Trophoblast cell (in vitro differentiated cells and primary cell): ENCODE results near the gene EGFL8.

Source experiments
- DNase-seq, 2 donors: peaks; one replicate each; pipeline ENCODE4 v3.0.0-alpha.2; 2016
- H2AFZ ChIP-seq: 2 replicates; pipeline ENCODE4 v1.6.1; 2013; ENCODE audit warnings: low read length, moderate library complexity, mild to moderate bottlenecking; ENCODE audit not compliant: insufficient read depth, poor library complexity
- H2AK5ac ChIP-seq: 2 replicates; pipeline ENCODE4 v1.6.1; 2013; ENCODE audit warnings: mild to moderate bottlenecking, low read length
- H2BK120ac ChIP-seq: 2 replicates; pipeline ENCODE4 v1.6.1; 2013; ENCODE audit warnings: low read length, mild to moderate bottlenecking, moderate library complexity; ENCODE audit not compliant: insufficient read depth, poor library complexity
- H2BK12ac ChIP-seq: 2 replicates; pipeline ENCODE4 v1.6.1; 2013; ENCODE audit warnings: mild to moderate bottlenecking, low read length, moderate library complexity
- H2BK5ac ChIP-seq: 2 replicates; pipeline ENCODE4 v1.6.1; 2013; ENCODE audit warnings: low read length, low read depth, moderate library complexity, mild to moderate bottlenecking; ENCODE audit not compliant: poor library complexity
- H3K14ac ChIP-seq: 2 replicates; pipeline ENCODE4 v1.6.1; 2013; ENCODE audit warnings: mild to moderate bottlenecking, low read length
- H3K18ac ChIP-seq: 2 replicates; pipeline ENCODE4 v1.6.1; 2013; ENCODE audit warnings: mild to moderate bottlenecking, low read length
- H3K23ac ChIP-seq: 2 replicates; pipeline ENCODE4 v1.6.1; 2013; ENCODE audit warnings: low read length
- H3K27ac ChIP-seq: 2 replicates; pipeline ENCODE4 v1.5.1; 2013; ENCODE audit warnings: low read depth, mild to moderate bottlenecking, inconsistent platforms, low read length, moderate library complexity
- H3K27me3 ChIP-seq: 2 replicates; pipeline ENCODE4 v1.6.1; 2013; ENCODE audit warnings: inconsistent platforms, mild to moderate bottlenecking, low read length, moderate library complexity; ENCODE audit not compliant: insufficient read depth
- H3K36me3 ChIP-seq, 2 experiments: 1 replicate in 1 of 2; 2 replicates in 1 of 2; pipeline ENCODE4 v1.6.1; 2013; ENCODE audit warnings: low read length in 2 of 2, mild to moderate bottlenecking in 2 of 2, moderate library complexity in 1 of 2; ENCODE audit not compliant: insufficient read depth in 2 of 2, control insufficient read depth in 1 of 2
- H3K4ac ChIP-seq: 2 replicates; pipeline ENCODE4 v1.6.1; 2013; ENCODE audit warnings: low read depth, mild to moderate bottlenecking, low read length, moderate library complexity
- H3K4me1 ChIP-seq, 2 experiments: 1 replicate in 1 of 2; 2 replicates in 1 of 2; pipeline ENCODE4 v1.6.1; 2013; ENCODE audit warnings: low read length in 2 of 2, mild to moderate bottlenecking in 2 of 2, moderate library complexity in 1 of 2; ENCODE audit not compliant: insufficient read depth in 2 of 2, control insufficient read depth in 1 of 2
- H3K4me2 ChIP-seq: 2 replicates; pipeline ENCODE4 v1.6.1; 2013; ENCODE audit warnings: inconsistent platforms, mild to moderate bottlenecking, low read length, moderate library complexity
- H3K4me3 ChIP-seq: 2 replicates; pipeline ENCODE4 v1.5.1; 2013; ENCODE audit warnings: mild to moderate bottlenecking, low read depth, low read length, inconsistent platforms
- H3K79me1 ChIP-seq: one replicate; pipeline ENCODE4 v1.6.1; 2013; ENCODE audit warnings: low read length
- H3K79me2 ChIP-seq: 2 replicates; pipeline ENCODE4 v1.6.1; 2013; ENCODE audit warnings: low read length, mild to moderate bottlenecking; ENCODE audit not compliant: control insufficient read depth, insufficient read depth, poor library complexity
- H3K9ac ChIP-seq: 2 replicates; pipeline ENCODE4 v1.6.1; 2013; ENCODE audit warnings: mild to moderate bottlenecking, low read length
- H3K9me3 ChIP-seq: 2 replicates; pipeline ENCODE4 v1.6.1; 2013; ENCODE audit warnings: low read depth, mild to moderate bottlenecking, control low read depth, inconsistent platforms, low read length; ENCODE audit not compliant: insufficient read depth
- H4K12ac ChIP-seq: 2 replicates; pipeline ENCODE4 v1.6.1; 2013; ENCODE audit warnings: low read depth, mild to moderate bottlenecking, low read length, moderate library complexity
- H4K8ac ChIP-seq: 2 replicates; pipeline ENCODE4 v1.6.1; 2013; ENCODE audit warnings: low read depth, mild to moderate bottlenecking, low read length, moderate library complexity
- H4K91ac ChIP-seq: one replicate; pipeline ENCODE4 v1.6.1; 2013; ENCODE audit warnings: low read depth, mild to moderate bottlenecking, low read length, moderate library complexity
- WGBS: extraction: QIAGEN DNeasy Blood & Tissue Kit; methylation state at CpG from one replicate; pipeline ENCODE4 v1.1.7; 2013; ENCODE audit warnings: missing lambda C conversion rate; ENCODE audit not compliant: insufficient read length, insufficient coverage; ENCODE audit errors: extremely low coverage; 5-methylcytosine and 5-hydroxymethylcytosine counted together

EGFL8 gene

DNA sequence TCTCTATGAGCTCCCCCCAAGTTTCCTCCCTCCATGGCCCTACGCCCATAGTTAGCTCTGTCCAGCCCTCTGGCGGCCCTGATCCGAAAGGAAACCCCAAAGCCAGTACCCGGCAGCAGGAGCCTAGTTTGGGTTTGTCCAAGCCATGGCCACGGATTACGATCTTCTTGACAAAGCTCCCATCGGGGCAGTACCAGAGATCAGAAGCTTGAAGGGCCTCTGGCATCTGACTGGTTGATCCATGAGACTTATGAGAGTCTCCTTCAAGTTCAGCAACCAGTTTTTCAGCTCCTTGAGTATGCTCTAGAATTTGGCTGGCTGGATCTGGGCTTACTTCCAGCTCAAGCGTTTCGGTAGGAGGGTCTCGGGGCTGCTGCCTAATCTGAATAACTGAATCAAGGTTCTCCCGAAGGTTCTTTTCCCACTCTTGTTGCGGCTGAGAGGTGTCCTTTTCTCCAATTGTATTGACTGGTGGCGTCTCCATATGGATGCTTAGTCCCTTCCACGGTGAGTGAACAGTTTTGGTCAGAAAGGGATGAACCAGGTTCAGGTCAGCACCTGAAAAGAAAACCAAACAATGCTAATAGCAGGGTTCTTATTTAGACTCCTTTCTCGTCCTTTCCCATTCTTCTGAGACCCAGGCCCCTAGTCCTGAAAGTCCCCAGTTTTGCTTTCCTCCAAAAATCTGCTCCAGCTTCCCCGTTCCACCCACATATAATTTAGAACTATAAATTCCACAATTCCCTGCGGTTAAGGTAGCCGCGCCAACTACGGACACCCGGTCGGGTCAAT, 34.9 kb upstream of the EGFL8 start:
- no peaks in the 10 kb centered on the region for H3K9me3 ChIP-seq
- peak overlapping the region; percentile 62 for H3K27ac ChIP-seq
- H4K91ac ChIP-seq, result peak overlapping the region; percentile 66
- H2AK5ac ChIP-seq, result peak overlapping the region; percentile 96
- peak overlapping the region; percentile 87 for H3K4ac ChIP-seq
- peak overlapping the region; percentile 78 for H3K14ac ChIP-seq
- WGBS, result no CpG with 5 or more reads among the region's 22 CpGs
- H3K18ac ChIP-seq, result peak overlapping the region; percentile 95
- H2AFZ ChIP-seq, result peak overlapping the region; percentile 66
- H3K4me1 ChIP-seq, result peaks cover 18% of the 10 kb centered on the region in 2 experiments
- DNase-seq, result peak in 1 of 2 donors; percentile 5
- no peak overlapping the region for H3K23ac ChIP-seq
- peak overlapping the region; percentile 92 for H3K9ac ChIP-seq
- peaks cover 13% of the 10 kb centered on the region for H3K79me1 ChIP-seq
- peak overlapping the region; percentile 23 for H2BK120ac ChIP-seq
- peak overlapping the region; percentile 80 for H4K12ac ChIP-seq
- H3K27me3 ChIP-seq, result no peaks in the 10 kb centered on the region
- peak overlapping the region; percentile 88 for H3K4me2 ChIP-seq
- peak overlapping the region; percentile 95 for H4K8ac ChIP-seq
- H2BK12ac ChIP-seq, result no peak overlapping the region
- H3K36me3 ChIP-seq, result peaks cover 2 to 9% of the 10 kb centered on the region in 2 experiments
- H3K4me3 ChIP-seq, result peak overlapping the region; percentile 83
- peaks cover 10% of the 10 kb centered on the region for H3K79me2 ChIP-seq
- H2BK5ac ChIP-seq, result peak overlapping the region; percentile 72

DNA sequence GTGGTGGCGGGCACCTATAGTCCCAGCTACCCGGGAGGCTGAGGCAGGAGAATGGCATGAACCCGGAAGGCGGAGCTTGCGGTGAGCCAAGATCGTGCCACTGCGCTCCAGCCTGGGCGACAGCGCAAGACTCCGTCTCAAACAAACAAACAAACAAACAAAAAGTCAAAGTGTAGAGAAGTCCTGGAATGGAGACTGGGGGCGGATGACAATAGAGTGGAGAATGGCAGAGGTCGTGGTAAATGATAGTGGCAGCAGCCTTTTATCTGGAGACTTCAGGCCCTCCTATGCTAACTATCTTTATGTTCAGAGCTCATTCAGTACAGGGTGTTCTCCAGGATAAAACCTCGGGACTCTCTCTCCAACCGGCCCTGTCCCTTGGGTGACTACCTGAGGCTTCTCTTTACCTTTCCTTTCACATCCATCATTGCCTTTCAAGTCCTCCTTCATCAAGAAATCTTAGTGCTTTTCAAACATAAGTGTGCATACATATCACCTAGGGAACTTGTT, 32.9 kb upstream of the EGFL8 start:
- Histone ChIP-seq H2BK12ac (no peak overlapping the region), H3K79me1 (peaks cover 13% of the 10 kb centered on the region), H2BK5ac (no peak overlapping the region), H3K23ac (no peak overlapping the region), H3K27ac (no peak overlapping the region), H3K27me3 (no peaks in the 10 kb centered on the region), H2BK120ac (no peak overlapping the region), H2AFZ (no peak overlapping the region), H3K4me3 (no peak overlapping the region), H3K18ac (no peak overlapping the region), H3K4me1 (peaks cover 18% of the 10 kb centered on the region in 2 experiments), H3K36me3 (peaks cover 0 to 2% of the 10 kb centered on the region in 2 experiments), H3K14ac (no peak overlapping the region), H3K9me3 (no peaks in the 10 kb centered on the region), H4K91ac (no peak overlapping the region), H3K4me2 (no peak overlapping the region), H3K4ac (no peak overlapping the region), H3K79me2 (peaks cover 10% of the 10 kb centered on the region), H4K8ac (no peak overlapping the region), H4K12ac (no peak overlapping the region), H3K9ac (no peak overlapping the region), H2AK5ac (no peak overlapping the region)
- no CpG with 5 or more reads among the region's 14 CpGs for WGBS
- peak in 1 of 2 donors; percentile 32 for DNase-seq

DNA sequence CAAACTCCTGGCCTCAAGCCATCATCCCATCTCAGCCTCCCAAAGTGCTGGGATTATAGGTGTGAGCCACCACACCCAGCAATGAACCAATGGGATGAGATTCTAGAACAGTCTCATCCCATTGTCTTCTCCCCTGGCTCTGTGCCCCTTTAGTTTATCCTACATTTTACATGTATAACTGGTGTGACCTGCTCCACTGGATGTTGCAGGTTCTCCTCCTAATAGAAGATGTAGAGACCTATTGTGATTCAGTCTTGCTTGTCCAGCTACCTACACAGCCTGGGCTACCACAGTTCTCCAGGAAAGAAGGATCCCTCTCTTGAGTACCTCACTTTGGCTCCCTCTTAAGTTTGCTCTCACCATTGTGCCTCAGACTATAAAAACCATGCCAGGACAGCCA, 32.3 kb upstream of the EGFL8 start:
- H3K14ac ChIP-seq, result no peak overlapping the region
- no peak overlapping the region for H4K8ac ChIP-seq

DNA sequence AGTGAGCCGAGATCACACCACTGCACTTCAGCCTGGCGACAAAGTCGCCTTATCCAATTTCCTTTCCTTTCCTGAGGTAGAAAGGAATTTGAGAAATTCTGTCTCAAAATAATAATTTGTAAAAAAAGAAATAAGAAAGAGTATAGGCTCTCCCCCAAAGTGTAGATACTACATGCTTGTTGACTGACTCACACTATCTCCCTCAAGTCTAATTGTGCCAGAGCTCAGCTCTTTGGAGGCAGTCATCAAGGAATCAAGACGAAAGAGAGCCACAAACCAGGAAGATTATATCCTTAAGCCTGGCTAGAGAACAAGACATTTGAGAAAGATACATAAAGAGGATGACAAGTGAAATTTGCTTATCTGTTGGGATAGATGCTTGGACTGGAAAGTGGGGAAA, 30.6 kb upstream of the EGFL8 start:
- DNase-seq, result no peak
- Histone ChIP-seq H3K36me3 (no peaks in the 10 kb centered on the region), H3K4ac (no peak overlapping the region), H2AK5ac (no peak overlapping the region), H3K23ac (no peak overlapping the region), H3K4me2 (no peak overlapping the region), H2BK5ac (no peak overlapping the region), H2BK120ac (no peak overlapping the region), H3K9ac (no peak overlapping the region), H4K12ac (no peak overlapping the region), H3K14ac (no peak overlapping the region), H4K91ac (no peak overlapping the region), H3K79me2 (peaks cover 5% of the 10 kb centered on the region), H2BK12ac (no peak overlapping the region), H4K8ac (no peak overlapping the region), H3K4me3 (no peak overlapping the region), H3K79me1 (peaks cover 9% of the 10 kb centered on the region), H3K27me3 (no peaks in the 10 kb centered on the region), H2AFZ (no peak overlapping the region), H3K18ac (no peak overlapping the region), H3K27ac (no peak overlapping the region), H3K9me3 (no peaks in the 10 kb centered on the region), H3K4me1 (peaks cover 7 to 8% of the 10 kb centered on the region in 2 experiments)
- no CpG with 5 or more reads among the region's 4 CpGs for WGBS

More for the DNA sequence above, 32.3 kb upstream of the EGFL8 start:
- no peak overlapping the region for H2BK5ac ChIP-seq
- H3K79me1 ChIP-seq, result peaks cover 13% of the 10 kb centered on the region
- no peak overlapping the region for H2BK120ac ChIP-seq
- H3K79me2 ChIP-seq, result peaks cover 10% of the 10 kb centered on the region
- no peak overlapping the region for H2BK12ac ChIP-seq
- H3K36me3 ChIP-seq, result no peaks in the 10 kb centered on the region
- peak in 1 of 2 donors; percentile 47 for DNase-seq
- no peak overlapping the region for H3K23ac ChIP-seq
- H3K9me3 ChIP-seq, result no peaks in the 10 kb centered on the region
- no peak overlapping the region for H3K18ac ChIP-seq
- no peak overlapping the region for H4K91ac ChIP-seq
- H3K4me1 ChIP-seq, result peaks cover 15 to 16% of the 10 kb centered on the region in 2 experiments
- H3K9ac ChIP-seq, result no peak overlapping the region
- no peak overlapping the region for H4K12ac ChIP-seq
- H3K27me3 ChIP-seq, result no peaks in the 10 kb centered on the region
- no peak overlapping the region for H2AK5ac ChIP-seq
- H3K4ac ChIP-seq, result no peak overlapping the region
- H3K4me3 ChIP-seq, result no peak overlapping the region
- H3K4me2 ChIP-seq, result no peak overlapping the region
- no peak overlapping the region for H2AFZ ChIP-seq
- H3K27ac ChIP-seq, result no peak overlapping the region
